Activated CD4-positive, alpha-beta T cell treated with anti-CD3 and anti-CD28 coated beads, Interleukin-2, amount 50 U/mL, for 48 hours (primary cell): ENCODE measurements around the gene ELMO1.
"Not testable (repeated sequence)": the region's sequence is repeated elsewhere in the genome, so short reads cannot be mapped to it uniquely, and the experiment has no call there.

Experiments
- DNase-seq, 2 experiments: peaks; one replicate each; pipeline ENCODE4 v3.0.0-alpha.2; 2020

Gene ELMO1

DNA sequence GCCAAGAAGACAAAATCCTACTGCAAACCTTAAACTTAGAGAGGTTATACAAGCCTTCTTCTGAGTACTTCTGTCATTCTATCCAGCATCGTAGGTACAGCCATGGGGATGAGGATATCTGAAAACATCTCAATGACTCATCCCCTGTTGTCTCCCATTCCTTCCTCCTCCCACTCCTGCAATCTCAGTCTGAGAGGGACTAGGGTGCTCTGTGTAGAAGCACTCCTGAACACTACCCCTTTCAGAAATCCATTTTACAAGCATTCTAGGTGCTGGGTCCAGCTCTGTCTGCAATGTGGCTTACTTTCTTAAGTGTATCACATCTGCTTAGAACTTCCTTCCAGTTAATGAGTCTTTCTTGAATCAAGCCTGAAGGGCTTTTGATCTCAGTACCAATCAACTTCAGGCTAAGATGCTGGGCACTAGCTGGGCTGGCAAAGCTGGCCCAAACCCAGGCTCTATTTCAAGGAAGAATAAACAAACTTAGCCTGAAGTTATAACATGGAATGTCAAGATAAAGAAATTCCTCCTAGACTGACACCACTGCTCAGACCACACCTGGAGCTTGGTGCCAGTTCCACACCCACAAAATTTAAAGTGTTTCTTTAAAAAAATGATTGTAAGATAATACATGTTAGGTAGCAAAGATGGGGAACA, 454.1 kb downstream of the ELMO1 start:
- no peak for DNase-seq

DNA sequence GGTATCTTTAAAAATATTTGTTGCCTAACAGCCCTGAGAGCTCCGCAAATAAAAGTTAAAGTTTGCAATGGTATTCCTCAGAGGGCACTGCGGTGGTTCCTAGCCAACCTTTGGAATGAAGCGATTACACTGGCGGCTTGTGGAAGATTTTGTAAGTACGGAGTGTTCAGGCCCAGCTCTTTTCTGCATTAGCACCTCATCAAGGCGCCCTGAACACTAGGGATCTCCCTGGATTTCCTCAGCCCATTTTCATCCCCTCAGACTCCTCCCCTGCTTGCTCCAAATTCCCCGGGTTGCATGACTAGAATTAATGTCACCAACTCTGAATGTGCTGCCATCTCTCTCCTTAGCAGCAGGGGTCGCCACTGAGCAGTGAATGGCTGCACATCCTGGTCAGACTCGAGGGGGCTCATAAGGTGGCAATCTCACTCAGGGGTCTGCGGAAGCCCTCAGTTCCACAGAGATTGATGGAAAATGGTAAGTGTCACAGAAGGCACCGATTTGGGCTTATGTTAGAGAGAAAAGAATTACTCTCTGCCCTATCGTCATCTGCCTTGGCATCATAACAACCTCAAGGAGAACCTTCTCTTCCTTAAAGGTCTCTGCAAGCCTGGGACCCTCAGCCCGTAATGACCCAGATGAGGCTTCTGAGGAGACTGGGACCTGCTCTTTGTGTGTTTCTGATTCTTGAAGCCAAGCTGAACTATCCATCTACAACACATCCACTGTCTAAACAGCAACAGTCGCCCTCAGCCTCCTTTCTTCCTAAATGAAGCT, 461.5 kb downstream of the ELMO1 start:
- peak; percentile 72 to 76 for DNase-seq

DNA sequence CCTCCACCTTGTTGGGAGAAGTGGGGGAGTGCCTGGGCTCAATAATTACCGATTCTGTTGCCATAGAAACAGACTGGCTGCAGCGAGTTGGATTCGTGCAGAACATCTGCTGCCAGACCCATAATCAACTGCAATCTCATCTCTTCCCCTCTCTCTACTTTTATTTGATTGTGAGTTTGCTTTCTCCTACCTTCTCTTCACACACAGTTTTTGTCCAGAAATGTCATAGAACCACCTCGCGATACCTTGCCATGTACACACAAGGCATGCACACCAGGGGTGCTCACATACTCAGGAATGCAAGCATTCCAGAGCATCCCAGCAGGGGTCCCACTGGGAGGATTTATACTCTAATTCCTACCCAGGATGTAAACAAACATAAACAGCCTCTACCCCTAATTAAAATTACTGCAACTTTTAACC, 462.1 kb downstream of the ELMO1 start:
- DNase-seq, result no peak

DNA sequence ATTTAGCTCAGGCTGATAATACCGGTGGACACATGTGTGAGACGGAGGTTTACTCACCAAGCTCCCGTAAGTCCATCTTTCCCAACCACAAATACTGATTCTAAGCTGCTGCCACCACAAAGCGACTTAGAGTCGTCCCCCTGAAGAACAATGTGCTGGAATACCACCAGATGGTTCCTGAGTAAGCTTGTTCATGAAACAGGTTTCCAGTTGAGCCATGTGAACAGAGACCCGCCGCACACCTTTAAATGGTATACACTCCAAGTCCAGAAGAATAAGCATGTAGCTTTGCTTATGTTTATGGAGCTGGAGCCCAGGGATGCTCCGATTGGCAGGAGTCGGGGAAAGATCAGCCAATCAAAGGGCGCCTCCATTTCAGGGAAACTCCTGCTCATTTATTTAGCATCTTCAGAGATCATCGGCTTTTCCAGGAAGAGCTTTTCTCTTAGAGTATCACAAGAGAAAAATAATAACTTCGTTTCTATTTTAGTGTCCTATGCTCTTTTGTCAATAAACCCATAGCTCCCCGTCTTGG, 462.7 kb downstream of the ELMO1 start:
- no peak for DNase-seq

DNA sequence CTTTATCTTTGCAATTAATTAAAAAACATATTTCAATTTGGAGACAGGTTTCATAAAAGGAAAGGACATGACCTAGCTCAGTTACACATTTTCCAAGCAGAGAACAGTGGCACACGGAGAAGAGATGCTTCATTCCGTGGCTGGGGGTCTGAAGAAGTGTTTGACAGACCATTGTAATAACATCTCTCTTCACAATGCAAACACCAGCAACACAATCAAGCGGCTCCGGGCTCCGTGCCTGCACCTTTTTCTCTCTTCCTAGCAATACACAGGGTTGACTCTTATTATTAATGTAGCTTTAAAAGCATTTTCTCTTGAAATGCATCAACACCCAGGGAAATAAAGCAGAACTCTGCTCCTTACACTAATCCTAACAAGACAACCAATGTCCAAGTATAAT, 463.3 kb downstream of the ELMO1 start:
- DNase-seq, result no peak

DNA sequence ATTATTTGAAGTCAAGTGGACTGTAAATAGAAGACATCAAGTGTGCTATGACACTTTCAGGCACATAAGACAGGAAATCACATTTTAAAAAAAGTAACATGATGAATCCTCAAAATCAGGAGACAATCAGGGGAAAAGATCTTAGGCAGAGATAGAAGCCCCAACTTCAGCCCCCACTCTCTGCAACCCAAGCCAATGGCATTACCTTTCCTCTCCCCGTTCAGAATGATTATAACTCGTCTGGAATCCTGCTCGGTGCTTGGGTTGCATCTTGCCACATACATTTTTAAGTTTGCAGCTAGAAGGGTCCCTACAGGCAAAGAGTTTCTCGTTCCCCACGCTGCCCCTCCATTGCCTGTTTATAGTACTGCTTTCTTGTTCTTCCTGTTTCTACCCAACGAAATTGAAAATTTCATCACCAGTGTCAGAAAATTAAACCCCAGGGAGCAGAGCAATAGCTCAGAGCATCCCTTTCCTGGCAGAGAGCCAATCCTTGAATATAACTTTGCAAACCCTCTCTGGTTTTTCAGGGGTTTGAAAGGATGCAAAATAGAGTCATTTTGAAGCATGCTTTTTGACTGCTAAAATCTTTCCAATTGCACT, 463.9 kb downstream of the ELMO1 start:
- DNase-seq, result no peak

DNA sequence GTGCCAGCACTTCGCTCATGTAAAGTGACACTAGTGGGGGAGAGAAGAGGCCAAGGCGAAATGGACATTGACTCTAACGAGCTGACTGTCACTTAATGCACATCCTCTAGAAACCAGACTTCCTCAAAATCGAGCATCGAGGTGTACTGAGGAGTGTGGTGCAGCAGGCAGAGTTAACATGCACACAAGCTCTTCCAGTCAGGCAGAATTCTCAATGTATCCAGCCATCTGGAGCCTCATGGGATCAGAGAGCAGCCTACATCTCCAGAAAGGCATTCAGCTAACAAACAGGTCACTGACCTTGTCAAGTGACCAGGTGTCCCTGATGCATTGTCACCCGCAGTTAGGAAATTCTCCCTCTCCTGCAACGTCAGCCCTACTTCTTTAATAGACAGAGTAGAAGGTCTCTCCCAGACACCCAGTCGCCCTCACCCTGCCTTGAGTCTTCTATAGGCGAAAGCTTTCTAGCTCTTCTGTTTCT, 464.6 kb downstream of the ELMO1 start:
- no peak for DNase-seq

DNA sequence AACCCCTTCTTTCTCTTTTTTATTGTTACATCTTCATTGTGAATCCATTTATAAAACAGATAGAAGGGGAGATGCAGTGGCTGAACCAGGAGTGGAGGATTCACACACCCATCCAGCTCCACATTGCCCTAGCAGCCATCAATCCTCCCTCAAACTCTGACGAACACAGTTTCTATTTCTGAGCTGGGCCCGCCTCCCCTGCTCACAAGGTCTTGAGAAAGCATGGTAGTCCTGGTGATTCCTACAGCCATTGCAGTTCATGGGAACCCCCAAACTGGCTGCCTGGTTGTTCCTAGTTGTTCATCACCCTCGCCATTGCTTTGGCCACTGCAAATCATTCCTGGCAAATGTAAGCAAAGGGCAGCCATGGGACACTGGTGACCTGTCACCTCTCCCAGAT, 465.9 kb downstream of the ELMO1 start:
- DNase-seq, result no peak

DNA sequence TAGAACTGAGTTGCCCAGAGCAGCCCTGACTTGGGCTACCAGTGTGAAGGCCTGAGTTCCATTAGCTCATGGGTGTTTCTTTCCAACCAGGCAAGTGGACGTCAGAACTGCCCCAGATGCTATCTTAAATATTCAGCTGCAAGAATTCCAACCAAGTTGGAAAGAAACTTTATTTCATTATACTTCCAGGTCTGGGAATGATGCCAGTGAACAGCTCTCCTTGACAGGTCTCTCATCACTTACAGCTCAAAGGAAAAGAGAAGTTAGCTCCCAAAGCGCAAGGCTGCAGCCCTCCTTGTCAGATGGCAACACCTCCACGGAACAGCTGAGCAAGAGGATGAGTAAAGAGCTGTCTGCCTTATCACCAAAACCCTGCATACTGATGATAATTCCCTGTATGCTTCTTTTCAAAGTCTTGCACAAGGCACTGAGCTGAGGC, 468.8 kb downstream of the ELMO1 start:
- no peak for DNase-seq

DNA sequence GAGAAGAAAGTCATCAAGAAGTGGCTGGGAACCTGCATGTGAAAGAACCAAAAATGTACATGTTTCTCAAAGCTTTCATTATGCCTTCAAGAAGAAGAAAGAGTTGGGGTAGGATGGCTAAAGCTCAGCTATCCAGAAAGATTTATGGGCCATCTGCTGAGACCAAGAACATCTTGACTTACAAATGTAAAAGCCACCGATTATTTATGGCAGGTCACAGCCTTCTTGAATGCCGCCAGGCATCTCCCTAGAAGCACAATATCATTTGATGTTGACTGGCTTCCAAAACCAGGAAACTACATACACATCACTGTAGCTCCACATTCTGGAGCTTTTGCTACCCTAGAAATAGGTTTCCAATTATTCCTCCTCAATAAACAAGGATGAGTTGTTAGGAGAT, 470.2 kb downstream of the ELMO1 start:
- DNase-seq, result no peak

DNA sequence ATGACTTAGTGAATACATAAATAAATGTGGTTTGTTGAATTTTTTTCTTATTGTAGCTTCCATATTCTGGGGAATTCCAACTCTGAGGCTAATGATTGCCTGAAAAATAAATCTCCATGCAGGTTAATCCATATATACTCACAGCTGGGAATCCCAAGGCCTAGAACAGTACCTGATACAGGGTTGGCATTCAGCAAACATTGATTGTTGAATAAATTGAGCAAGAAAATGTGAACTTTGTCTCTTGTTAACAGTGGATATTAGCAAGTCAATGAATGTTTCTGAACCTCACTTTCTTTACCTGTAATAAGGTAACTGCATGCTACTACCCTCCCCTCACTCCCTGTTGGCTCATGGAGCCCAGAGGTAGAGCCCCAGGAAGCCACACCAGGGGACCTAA, 470.8 kb downstream of the ELMO1 start:
- no peak for DNase-seq

DNA sequence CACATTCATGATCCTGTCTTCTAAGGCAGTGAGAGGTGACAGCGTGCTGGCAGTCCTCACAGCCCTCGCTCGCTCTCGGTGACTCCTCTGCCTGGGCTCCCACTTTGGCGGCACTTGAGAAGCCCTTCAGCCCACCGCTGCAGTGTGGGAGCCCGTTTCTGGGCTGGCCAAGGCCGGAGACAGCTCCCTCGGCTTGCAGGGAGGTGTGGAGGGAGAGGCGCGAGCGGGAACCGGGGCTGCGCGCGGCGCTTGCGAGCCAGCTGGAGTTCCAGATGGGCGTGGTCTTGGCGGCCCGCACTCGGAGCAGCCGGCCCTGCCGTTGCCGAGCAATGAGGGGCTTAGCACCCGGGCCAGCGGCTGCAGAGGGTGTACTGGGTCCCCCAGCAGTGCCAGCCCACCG, 475.1 kb downstream of the ELMO1 start:
- not testable (repeated sequence) for DNase-seq

DNA sequence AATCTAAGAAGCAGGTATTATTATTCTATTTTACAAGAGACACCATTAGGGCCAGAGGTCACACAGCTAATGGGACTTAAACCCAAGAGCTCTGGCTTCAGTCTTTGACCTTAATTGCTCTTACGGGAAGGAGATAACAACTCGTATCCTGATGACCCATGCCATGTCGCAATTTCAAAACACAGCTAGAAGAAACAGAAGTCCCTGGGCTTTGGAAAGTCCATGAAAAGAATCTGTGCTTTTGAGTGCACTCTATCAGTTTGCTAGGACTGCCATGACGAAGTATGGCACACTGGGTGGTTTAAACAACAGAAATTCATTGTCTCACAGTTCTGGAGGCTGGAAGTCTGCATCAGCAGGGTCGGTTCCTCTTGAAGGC, 476.5 kb downstream of the ELMO1 start:
- no peak for DNase-seq

DNA sequence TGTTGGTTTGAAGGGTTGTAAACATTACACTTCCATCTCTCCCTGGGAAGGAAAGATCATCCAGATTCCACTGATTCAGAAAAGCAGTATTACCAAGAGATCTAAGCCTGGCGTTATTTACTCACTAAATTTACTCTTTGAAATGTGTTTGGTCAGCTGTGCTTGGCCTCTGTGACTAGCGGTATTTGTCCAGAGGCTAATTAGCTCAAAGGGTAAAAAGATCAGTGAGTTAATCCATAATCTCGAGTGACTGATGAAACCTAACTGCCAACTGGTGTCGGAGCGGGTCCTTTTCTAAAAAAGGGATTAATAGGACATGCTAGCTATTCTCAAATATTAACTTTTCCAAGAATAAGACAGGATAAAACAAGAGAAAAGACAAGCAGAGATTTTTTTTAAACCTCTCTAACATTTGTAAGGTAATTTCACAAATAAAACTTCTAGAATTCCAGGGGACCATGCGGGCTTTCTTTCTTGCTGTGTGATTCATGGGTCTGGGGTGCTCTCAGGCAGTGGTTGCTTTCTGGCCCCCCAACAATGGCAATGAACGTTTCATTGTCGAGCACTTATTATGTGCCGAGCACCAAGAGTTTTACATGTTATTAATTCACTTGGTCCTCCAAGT, 477.0 kb downstream of the ELMO1 start:
- no peak for DNase-seq

DNA sequence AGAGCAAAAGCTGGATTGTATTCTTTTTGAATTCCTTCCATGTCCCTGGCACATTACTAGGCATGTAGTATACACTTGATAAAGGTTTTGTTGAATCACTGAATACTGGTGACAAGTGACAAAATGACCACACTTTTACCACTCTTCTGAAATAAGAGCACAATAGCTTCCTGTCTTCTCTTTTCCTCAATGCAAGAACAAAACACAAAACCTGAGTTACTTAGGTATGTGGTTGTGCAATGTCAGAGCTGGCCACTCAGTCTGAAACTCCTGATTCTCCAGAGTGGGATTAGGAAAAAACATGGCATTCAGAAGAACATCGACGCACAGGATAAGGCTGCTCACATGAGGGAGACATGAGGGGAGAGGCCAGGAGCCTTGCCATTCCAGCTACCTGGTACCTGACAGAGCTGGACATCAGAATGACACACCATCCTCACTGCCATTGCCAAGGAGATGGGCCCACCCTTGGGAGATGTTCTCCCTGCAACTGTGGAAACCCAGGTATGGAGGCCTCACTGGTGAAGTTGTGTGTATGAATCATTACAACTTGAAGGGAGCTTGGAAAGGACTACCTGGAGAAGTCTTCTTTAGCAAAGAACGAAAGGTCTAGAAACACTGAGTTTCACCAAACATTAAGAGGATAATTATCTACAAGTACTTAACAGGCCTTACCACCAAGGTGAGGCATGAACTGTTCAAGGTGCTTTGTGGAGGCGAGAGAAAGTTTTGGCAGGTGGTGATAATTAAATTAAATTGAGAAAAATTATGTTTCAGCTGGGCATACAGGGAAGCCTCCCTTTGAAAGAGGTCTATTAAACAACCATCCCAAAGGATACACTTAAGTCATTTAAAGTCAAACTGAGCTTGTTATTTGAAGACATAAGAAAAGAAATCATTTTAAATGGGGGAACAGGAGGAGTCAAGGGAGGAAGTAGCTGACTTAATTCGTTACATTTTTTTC, 477.8 kb downstream of the ELMO1 start:
- DNase-seq, result no peak

DNA sequence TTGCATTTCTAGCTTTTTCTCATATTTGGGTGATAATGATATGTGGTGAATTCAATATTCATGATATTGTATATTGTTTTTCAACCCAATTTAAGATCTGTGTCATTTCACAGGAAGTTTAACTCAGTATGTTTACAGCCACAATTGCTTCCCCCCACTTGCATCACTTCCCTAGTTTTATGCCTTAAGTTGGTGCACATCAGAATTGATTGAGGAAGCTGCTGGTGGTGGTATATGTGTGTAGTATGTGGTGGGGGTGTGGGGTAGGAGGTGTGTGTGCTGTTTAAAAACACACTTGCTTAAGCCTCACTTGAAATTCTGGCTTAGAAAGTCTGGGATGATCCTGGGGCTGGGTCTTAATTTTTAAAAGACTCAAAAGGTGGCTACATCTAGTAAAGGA, 479.3 kb downstream of the ELMO1 start:
- no peak for DNase-seq

DNA sequence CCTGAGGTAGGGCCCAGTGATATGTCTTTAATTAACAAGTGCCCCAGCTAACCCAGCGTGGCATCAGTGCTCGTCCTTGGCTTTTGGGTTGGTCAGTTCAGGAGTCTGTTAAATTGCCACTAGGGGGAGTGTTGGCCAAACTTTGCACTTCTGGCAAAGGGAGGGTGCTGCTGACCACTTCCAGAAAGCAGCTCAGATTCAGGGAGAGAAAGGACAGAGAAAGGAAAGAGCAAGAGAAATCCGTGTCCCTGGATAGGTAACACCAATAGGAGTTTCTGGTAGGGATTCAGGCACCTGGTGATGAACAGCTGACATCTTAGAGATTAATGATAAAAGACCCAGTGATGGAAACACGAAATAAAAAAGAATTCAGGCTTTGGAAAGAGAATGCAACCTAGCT, 481.3 kb downstream of the ELMO1 start:
- no peak for DNase-seq

DNA sequence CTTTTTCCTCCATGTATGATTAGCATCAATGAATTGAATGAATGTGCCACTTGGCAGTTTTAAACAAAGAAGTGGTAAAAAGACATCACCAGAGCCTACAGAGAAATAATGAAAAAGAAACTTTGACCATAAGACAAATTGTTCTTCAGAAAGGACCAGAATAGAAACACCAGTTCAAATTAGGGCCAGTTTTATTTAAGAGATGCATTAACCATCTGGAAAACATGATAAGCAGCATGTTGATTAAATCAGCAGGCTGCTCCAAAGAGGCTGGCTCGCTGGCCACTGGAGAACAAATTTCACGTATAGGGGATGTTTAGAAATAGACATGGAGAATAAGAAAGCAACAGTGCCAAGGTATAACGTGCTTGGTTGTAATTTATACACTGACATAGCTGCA, 482.0 kb downstream of the ELMO1 start:
- DNase-seq, result no peak

DNA sequence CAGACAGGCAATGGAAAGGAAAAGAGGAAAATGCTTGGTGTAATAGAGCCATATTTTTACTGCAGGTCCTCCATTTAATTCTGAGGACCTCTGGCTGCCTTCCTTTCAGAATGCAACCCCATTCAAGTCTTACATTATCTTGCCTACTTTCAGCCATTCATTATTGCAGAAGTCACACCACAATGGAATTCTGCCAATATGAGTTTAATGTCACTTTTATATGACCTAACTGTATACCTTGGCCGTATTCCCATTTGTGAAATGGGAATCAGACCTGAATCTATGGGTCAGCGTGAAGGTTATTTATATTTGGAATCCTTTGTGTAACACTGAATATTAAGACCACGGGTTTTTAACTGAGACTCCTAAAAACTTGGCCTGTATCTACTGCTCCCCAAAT, 482.6 kb downstream of the ELMO1 start:
- DNase-seq, result no peak

DNA sequence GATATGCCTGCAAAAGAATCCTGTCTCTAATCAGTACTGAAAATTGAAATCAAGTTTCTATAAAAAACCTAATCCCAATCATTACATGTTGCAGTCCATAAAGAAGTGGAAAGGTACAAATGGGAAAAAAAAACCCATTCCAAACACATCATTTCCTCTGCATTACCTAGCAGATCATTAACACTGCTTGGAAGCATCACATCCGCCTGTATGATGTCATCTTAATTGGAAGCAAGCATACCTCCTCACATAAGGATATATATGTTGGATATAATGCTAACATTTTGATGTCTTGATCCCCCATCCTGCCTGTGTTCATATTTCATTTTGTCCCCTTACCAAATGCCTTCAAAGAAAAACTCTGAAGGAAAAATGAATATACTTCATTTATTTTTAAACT, 483.0 kb downstream of the ELMO1 start:
- no peak for DNase-seq

DNA sequence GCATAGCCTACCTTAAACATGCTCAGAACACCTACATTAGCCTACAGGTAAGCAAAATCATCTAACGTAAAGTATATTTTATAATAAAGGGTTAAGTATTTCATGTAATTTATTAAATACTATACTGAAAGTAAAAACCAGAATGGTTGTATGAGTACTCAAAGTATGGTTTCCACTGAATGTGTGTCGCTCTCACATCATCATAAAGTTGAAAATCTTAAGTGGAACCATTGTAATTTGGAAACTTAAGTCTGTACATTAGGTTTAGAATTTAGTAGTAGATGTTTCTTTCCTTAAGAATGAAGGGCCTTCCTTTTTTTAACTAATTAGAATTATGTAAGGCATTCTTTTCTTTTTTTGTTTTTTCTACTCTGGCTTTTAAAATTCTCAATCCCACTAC, 484.4 kb downstream of the ELMO1 start:
- no peak for DNase-seq

DNA sequence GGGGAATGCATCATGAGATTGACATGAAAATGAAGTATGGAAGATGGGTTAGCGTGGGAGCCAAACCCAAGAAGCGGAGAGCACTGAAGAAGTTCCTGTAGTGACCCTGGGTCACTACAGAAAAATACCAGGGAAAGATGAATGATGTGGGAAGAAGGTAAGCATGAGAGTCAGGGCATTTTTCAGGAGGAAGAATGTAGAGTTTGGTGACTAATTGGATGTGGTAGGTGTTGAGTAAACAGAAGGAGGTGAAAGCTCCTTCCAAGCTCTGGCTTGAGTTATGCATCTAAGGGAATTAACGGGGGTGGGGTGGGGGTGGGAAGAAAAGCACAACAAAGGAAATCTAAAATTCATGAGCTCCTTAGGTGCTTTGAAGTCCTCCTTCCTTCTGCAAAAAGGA, 486.3 kb downstream of the ELMO1 start:
- no peak for DNase-seq
